Subcutaneous adipose tissue (tissue), 4 donors: ENCODE data around the gene ADM2. TPM values are rescaled to one million over a fixed set of nuclear protein-coding genes. Genes with fewer than 3 reads are reported as not detected.

ENCODE experiments used
- CTCF ChIP-seq: fragments of 450-650 bp; IDR thresholded peaks from one replicate; pipeline ENCODE4 v1.5.1; 2016; ENCODE audit warnings: low read depth, mild to moderate bottlenecking, control low read depth, antibody characterized with exemption, moderate library complexity
- total RNA-seq, 4 donors: library from RNA; depleted of rRNA; stranded (reverse); fragments of >200 nt; gene quantifications; one replicate each; pipeline ENCODE4 v1.1.0, GENCODE V29; 2016

The ADM2 gene
- total RNA-seq, 4 donors from 2014 or later, result not detected

GRCh38 chr22:50507991-50508884, 26.9 kb downstream of the ADM2 start, which contains the start of gene NCAPH2:
TSS of gene NCAPH2 (plus strand) at chr22:50508224. CDS start at chr22:50508338, 114 bp downstream.
- no peak for TF ChIP-seq CTCF

GRCh38 chr22:50508897-50509296, 27.6 kb downstream of the ADM2 start:
- no peak for TF ChIP-seq CTCF

- no peak for TF ChIP-seq CTCF
Measured at GRCh38 chr22:50513175-50513574, 31.8 kb downstream of the ADM2 start.

- no peak for TF ChIP-seq CTCF
Measured at GRCh38 chr22:50516068-50516467, 34.7 kb downstream of the ADM2 start.

GRCh38 chr22:50516891-50517290, 35.5 kb downstream of the ADM2 start:
- no peak for TF ChIP-seq CTCF

- TF ChIP-seq CTCF, result no peak
Measured at GRCh38 chr22:50517495-50518260, 36.3 kb downstream of the ADM2 start.

- TF ChIP-seq CTCF, result no peak
Measured at GRCh38 chr22:50518606-50519005, 37.3 kb downstream of the ADM2 start.
